GM18867 (cell line): ENCODE results near the gene ARSJ.
"Not testable (repeated sequence)": the region's sequence is repeated elsewhere in the genome, so short reads cannot be mapped to it uniquely, and the experiment has no call there.

Experiments used
- ATAC-seq: cut with Tn5 transposase; IDR thresholded peaks from one replicate; pipeline ENCODE4 v1.9.1; 2021; ENCODE audit warnings: mild to moderate bottlenecking, moderate library complexity; ENCODE audit not compliant: unreplicated experiment

ARSJ gene

DNA sequence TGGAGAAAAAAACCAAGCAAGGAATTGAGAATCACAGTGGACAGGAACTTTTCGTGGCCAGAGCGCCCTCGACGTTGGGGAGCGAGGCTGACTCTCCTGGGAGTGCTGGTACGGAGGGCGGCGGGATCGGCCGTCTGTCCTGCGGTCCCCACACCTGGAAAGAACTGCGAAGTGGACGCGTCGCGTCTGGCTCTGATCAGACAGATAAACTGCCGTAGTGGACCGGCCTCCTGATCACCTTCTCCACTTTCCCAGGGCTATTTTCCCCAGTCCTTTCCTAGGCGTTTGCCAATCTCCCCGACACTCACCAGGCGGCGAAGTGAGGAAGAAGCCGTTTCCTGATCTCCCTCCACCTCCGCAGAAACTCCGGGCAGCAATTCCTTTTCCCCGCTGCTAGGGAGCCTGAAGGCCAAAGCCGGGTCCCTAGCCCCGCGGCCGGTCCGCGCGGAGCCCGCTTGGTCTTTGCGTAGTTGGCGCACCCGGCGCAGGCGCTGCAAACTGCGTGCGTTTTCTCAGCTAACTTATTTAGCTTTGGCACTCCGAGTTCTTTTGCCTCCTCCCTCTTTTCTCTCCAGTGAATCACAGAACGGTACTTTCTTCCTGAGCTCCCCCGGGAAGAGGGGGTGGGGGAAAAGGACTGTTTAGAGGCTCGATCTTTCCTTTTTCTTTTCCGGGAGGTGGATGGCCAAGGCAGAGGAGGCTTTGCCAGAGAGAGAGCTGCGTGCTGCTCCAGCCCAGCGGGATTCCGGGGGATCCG, at the start of gene ARSJ:
Gene ARSJ, minus strand, starts transcription at position 500 of the 757 bp plus-strand sequence. CDS start 813 bp downstream, outside the sequence.
- ATAC-seq = no peak

DNA sequence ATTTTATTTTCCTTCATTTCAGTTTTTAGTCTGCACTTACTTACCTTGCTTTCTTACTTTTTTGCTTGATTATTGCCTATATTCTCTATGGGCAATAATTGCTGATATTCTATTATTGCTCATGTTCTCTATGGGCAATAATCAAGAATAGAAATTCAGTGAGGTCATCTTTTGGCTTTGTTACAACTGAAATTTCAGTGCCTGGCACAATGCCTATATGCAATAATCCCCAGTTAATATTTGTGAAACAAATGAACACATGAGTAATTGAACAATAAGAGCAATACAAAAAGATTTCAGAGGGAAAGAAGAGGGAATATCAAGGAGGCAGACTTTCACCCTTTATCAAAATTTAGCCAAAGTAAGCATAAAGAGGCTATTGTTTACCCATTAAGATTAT, 48.6 kb upstream of the ARSJ start:
- no peak for ATAC-seq

DNA sequence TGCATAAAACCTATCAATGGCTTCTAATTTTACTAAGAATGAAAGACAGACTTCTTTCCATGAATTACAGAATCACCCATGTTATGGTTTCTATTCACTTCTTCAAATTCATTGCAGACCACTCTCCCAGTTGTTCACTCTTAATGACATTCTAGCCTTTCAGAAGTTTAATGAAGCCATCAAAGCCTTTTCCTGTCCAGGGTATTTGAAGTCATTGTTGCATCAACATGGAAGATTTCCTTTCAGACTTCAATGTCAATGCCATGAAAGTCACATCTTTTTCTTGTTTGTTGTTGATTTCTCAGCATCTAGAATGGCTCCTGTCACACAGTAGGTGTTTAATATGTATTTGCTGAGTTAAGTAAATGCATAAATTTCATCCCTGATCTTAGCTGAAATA, 48.1 kb upstream of the ARSJ start:
- no peak for ATAC-seq

DNA sequence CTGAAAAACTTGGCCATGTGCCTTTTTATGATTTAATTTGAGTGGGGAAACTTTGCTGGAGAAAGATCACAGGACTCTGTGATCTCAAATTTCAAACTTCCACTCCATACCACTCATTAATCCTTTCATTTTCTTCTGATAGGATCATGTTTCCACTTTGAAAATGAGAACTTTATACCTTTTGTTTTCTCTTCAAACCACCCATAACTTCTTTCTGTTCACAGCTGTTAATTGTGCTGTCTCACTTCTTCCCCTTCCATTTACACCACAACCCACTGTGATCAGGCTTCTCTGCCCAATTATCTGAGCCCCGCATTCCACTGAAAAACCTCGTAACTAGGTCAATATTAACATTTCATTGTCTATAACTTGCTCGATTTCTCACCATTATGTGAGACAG, 47.0 kb upstream of the ARSJ start:
- ATAC-seq = no peak

DNA sequence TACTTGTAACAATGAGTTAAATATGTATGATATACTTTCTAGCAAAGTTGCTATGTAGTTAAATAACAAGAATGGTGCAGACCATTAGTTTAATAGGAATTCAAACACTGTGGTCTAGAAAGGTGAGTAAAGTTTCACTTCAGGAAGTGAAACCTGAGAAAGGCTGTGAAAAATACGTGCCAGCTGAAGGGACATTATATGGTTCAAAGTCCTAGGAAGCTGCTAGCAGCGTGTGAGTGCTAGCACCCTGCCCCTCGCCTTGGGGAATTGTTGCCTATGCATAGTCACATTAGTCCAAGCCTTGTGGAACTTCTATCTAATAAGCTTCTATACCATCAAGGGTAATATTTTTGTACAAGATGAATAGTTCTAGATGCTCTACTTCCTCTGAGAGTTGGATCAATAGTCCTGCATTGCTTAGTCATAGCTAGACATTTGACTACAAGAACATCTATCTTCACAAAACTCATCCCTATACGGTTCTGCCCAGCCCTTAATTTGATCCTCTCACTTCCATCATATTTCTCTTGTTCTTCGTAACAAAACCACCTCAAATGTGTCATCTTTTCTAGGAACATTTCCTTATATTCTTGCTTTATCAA, 45.8 kb upstream of the ARSJ start:
- ATAC-seq = peak; percentile 83

DNA sequence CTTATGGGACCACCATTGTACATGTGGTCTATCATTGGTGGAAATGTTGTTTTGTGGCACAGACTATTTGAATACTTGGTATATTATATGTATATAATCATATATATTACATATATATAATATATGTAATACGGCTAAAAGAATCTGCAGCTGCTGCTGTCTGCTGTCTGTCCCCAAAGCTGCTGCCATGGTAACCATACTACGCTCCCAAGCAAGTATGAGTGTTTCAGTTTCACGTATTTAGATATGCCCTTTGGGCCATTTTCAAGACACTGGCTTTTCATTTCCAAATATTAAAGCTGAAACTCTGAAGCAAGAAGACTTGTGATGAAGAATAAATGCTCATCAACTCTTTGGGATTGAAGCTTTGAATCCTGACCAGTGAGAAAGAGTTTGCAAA, 42.0 kb upstream of the ARSJ start:
- peak; percentile 55 for ATAC-seq

DNA sequence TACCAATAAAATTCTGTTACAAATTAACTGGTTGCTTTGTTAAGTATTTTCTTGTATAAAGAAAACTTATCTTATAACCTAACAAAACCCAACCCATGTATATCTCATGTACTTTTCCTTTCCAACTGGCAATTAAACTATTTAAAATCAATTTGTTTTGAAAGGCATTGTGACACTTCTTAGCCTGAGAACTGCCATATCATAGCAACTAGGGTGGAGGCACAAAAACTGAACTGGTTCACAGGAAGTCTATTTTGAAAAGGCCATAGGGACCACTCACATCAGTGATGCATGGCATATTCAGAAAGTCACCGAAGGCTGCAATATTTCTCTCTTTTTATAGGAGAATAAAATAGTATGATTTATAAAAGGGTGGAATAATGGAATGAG, 40.5 kb upstream of the ARSJ start:
- no peak for ATAC-seq

DNA sequence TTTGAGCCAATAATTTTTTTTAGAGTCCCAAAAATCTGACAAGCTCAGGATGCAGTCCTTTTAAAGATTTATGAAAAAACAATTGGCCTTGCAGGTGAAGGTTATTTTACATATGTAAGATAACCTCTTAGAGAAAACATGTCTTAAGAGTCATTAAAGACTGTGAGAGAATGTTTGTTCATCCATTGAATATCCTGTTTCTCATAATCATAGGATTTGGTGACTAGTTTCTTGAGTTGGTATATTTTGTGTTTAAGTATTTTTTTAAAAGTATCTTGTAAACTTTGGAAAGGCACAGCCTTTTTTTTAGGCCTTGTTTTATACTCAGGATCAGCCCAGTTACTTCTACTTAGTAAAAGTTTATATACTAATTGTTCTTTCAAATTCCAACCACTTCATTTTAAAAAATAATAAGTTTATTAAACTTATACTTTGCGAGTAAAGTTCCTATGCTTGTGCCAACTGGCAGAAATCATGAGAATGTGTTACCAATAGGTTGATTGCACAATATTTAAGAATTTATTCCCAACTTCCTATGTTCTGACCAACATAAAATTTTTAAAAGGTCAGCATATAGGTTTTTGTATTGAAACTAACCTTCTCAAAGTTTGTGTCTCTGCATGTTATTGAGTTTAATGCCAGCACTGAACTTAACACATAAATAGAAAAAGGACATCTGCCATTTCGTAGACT, 40.0 kb upstream of the ARSJ start:
- ATAC-seq = no peak

DNA sequence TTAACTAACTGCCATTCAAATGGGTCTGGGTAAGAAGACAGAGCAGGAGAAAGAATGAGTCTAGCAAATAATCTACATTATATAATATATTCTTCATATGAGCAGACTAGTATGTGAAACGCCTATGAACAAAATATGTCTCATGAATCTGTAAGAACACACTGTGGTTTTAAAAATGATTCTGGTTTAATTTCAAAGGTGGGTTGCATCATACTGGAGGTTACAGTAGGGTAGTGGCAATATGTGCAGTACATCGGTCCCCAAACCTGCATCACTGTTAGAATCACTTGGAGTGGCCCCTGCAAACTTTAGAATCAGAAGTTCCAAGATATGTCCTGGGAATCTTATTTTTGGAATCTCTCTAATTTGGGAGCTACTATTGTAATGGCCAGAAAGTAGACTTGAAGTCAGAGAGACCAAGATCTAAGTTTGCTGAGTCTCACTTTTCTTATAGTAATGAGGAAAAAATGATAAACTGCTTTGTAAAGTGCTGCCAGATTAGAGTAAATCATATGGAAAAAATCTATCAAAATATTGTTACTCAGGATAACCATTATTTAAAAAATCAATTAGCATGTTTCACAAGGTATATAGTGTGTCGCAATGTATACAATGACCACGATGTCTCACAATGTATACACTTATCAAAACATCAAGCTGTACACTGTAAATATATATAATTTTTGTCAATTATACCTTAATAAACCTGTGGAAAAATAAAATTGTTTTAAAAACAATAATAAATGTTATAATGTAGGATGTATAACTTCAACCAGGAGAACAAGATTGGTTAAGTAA, 37.9 kb upstream of the ARSJ start:
- no peak for ATAC-seq

DNA sequence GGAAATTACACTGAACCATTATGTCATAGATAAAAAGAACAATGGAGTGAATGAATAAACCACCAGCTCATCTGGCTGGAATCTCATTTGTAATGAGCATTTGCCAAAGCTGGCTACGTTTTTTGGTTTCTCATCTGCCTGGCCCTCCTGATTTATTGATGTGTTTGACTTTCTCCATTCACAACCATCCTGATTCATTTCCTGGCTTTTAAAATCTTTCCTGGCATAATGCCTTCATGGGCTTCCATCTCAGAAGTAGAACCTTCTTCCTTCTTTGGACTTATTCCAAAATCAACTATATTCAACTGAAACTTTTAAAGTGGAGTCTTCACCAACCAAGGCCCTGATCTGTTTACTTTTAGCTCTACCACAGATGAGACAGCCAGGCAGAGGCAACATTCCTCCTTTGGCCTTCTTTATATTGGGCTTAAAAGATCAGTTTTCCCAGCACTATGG, 36.0 kb upstream of the ARSJ start:
- ATAC-seq = no peak

DNA sequence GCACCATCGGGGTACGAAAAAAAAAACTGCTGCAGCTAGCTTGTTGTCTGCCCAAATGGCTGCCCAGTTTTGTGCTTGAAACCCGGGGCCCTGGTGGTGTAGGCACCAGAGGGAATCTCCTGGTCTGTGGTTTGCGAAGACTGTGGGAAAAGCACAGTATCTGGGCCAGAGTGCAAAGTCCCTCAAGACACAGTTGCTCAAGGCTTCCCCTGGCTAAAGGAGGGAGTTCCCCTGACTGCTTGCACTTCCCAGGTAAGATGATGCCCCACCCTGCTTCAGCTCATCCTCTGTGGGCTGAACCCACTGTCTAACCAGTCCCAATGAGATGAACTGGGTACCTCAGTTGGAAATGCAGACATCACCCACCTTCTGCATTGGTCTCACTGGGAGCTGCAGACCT, 33.8 kb upstream of the ARSJ start:
- not testable (repeated sequence) for ATAC-seq

DNA sequence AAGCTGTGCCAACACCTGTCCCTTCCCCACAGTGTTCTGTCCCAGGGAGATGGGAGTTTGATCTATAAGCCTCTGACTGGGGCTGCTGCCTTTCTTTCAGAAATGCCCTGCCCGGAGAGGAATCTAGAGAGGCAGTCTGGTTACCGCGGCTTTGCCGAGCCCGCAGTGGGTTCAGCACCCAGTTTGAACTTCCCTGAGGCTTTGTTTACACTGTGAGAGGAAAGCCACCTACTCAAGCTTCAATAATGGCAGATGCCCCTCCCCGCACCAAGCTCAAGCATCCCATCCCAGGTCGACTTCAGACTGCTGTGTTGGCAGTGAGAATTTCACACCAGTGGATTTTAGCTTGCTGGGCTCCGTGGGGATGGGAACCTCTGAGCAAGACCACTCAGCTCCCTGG, 33.3 kb upstream of the ARSJ start:
- ATAC-seq = no peak

DNA sequence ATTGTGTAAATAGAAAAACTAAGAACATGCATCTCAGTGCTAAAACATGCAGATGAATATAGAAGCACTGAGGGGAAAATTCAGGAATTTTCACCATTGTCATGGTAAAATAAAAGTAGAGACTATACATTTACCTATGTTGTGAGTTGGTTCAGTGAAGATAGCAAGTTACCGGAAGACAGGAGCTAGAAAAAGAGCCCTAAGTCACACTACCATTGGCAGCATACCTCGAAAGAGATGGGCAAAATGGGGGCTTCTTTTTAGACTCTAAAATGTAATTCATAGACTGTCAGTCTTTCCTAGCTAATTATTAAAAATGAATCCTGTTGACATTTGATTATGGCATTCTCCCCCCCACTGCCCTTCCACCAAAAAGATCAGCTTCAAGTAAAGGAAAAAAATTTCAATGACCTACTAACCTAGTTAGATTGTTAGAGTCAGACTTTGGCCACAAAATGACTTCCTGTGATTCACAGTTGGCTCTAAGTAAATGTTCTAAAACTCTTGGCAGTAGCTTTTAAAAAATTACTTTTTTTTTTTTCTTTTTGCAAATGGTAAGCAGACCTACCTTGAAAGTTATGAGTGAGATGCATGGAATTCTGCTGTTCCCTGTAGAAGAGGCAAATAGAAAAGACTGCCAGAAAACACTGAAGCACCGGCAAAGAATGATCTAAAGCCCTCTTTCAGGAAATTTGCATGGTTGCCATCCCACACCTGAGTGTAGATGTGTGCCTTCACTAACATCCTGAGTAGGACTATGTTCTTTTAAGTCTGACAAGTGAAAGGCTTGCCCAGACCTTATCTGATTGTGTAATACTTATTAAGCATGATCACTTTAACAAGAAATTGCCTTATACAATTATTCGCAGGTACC, 26.4 kb upstream of the ARSJ start:
- ATAC-seq = no peak

DNA sequence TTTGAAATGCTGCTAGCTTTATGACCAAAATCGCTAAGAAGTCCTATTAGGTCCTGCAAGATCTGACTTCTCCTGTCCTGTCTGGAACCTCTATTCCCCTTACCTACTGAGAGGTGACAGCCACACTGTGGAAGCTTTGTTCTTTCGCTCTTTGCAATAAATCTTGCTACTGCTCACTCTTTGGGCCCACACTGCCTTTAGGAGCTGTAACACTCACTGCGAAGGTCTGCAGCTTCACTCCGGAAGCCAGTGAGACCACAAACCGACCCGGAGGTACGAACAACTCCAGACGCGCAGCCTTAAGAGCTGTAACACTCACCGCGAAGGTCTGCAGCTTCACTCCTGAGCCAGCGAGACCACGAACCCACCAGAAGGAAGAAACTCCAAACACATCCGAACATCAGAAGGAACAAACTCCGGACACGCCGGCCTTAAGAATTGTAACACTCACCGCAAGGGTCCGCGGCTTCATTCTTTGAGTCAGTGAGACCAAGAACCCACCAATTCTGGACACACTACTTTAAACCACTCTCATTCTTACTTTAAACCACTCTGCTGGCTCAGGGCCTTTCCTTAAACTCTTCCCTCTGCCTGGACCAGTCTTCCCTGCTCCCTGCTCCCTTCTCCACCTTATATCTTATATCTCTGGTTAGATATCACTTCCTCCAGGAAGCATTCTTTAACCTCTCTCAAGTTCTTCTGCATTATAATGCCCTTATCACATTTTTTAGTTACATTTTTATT, 25.2 kb upstream of the ARSJ start:
- not testable (repeated sequence) for ATAC-seq

DNA sequence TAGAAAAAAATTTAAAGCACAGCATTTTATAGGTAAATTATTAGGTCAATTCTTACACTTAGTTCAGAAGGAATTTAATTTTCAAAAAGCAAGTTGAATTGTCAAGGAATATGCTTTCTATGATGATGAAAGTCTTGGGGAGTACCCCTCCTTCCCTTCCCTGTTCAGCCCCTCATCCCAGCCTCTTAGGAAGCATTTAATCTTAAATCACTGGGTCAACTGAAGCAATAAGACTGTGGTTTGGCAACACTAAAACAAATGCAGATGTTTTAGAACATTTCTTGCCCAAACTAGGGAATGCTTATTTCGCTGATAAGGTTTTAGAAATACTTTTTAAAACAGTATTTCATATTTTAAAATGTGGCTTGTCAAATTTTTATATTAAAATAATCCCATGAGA, 19.1 kb upstream of the ARSJ start:
- ATAC-seq = no peak

DNA sequence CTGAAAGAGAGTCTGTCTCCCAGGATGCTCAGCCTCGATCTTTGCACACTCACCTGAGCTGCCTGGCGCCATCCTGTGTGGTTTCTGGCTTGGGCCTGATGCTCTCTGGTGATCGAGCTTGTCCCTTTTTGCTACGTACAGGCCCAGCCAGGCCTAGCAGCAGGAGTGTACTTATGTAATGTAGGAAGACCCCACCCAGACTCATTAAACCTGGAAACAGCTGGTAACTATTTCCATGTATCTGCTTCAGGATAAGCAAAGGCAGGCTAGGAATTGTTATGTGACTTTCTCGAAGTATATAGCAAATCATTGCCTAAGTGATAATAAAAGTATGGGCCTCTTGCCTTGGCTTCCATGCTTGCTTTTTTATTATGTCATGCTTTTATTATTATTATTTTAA, 18.6 kb upstream of the ARSJ start:
- no peak for ATAC-seq

DNA sequence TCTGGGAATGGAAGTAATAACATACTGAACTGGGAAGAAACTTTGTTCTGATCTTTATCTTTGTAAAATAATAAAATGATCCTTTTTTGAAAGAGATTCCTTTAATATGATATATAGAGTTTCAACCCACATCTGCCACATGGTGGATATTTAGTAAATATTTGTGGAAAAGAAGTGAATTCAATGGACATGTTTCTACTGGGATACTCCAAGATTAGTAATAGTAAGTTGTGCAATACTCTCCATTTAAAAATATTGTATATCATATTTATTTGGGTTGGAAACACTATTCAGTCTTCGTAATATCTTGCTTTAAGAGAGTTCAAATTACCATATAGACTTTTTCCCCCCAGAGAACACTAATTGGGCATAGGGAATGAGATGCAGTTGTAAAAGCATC, 17.8 kb upstream of the ARSJ start:
- no peak for ATAC-seq

DNA sequence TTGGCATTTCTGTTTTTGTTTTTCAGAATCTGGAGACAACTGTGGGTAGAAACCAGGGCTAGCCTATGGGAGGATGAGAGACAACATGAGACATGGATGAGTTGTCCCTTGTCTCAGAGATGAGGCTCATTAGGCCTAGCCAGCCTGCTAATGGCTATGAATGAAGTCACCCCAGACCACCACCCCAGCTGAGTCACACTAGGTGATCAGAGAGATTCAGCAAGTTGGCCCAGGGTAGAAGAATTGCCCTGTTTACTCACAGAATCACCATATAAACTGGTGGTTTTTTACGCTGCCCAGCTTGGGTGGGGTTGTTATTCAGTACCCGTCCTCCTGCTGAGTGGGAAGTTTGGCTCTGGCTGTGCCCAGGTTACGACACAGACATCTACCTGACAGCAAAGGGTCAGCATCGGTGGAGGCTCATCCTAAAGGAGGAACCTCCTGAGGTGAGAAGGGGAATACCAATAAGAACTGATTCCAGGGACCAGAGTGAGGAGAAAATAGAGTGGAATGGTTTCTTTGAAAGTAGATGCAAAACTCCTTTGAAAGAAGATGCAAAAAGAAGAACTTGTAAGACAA, 17.2 kb upstream of the ARSJ start:
- no peak for ATAC-seq

DNA sequence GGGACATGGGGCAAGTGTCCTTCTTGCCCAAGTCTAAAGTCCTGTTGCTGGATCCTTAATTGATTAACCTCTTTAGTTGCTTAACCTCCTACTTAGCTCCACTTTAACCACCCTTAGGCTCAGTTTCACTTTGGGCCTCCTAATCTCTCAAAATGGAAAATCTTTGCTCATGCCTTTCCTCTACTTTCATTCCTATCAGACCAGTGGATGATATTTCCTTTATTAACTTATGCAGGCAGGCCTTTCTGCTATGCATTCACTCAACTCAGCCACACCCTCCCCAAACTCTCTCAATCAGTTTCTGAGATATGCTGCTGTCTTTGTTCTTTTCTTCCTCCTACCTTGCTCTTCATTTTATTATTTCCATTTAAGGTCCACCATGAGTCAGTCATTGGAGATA, 14.4 kb upstream of the ARSJ start:
- ATAC-seq = no peak
